GM12873 (cell line): ENCODE data around the gene CHAF1B.

Source experiments
- TF ChIP-seq, protein P1 (sequence below): IDR thresholded peaks from 2 replicates; pipeline ENCODE4 v1.5.1; 2012; ENCODE audit warnings: low read depth, mild to moderate bottlenecking, moderate library complexity, low read length, control low read depth; ENCODE audit not compliant: insufficient read depth; ENCODE audit errors: missing control alignments

CHAF1B gene

DNA sequence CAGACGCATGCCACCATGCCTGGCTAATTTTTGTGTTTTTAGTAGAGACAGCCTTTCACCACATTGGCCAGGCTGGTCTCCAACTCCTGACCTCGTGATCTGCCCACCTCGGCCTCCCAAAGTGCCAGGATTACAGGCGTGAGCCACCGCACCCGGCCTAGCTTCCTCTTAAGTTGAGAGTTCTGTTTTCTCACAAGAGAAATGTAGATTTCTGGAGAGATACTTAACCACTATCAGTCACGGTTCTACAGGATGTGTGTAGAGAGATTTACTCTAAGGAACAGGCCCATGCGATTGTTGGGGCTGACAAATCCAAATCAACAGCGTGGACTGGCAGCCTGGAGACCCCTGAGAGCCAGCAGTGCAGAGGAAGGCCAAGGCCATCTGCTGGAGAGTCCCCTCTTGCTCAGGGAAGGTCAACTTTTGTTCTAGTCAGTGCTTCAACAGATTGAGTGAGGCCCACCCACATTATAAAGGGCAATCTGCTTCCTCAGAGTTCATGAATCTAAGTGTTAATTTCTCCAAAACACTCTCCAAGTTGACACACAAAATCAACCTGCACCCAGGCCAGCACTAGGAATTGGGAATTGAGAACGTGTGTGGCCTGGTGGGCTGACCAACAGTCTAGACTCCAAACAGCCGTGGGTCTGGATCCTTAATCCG, 38.7 kb downstream of the CHAF1B start:
- TF ChIP-seq, protein P1, sequence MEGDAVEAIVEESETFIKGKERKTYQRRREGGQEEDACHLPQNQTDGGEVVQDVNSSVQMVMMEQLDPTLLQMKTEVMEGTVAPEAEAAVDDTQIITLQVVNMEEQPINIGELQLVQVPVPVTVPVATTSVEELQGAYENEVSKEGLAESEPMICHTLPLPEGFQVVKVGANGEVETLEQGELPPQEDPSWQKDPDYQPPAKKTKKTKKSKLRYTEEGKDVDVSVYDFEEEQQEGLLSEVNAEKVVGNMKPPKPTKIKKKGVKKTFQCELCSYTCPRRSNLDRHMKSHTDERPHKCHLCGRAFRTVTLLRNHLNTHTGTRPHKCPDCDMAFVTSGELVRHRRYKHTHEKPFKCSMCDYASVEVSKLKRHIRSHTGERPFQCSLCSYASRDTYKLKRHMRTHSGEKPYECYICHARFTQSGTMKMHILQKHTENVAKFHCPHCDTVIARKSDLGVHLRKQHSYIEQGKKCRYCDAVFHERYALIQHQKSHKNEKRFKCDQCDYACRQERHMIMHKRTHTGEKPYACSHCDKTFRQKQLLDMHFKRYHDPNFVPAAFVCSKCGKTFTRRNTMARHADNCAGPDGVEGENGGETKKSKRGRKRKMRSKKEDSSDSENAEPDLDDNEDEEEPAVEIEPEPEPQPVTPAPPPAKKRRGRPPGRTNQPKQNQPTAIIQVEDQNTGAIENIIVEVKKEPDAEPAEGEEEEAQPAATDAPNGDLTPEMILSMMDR = no peak

DNA sequence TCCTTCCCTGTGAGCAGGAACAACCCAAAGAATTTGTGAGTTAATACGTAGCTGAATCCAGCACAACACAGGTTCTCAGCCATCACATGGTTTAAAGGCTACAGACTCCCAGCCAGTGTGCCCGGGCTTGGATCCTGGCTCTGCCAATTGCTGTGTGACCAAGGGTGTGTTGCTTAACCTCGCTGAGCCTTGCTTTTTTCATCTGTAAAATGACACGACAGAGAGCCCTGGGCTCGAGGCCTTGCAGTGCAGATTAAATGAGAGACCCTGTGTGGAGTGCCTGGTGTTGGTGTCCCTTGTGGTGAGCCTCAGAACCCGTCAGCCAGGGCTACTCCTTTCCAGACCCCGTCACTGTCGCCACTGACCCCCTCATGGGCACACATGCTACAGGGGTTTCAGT, 39.4 kb downstream of the CHAF1B start:
- TF ChIP-seq, protein P1 = no peak

DNA sequence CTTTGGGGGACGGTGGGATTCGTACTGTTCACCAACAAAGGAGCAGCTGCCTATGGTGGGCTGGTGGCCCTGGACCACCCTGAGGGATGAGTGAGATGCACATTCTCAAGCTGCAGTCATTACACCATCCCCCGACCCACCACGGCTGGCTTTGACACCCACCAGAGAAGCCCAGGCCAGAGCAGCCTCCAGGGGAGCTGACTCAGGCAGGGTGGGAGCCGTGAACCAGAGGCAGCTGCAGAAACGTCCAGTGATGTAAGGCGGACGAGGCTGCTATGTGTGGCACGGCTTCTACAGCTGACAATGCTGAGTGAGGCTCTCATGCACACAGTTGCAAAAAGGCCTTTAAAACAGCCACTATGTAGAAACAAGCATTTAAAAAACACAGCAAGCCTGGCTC, 40.1 kb downstream of the CHAF1B start:
- TF ChIP-seq, protein P1 = no peak

DNA sequence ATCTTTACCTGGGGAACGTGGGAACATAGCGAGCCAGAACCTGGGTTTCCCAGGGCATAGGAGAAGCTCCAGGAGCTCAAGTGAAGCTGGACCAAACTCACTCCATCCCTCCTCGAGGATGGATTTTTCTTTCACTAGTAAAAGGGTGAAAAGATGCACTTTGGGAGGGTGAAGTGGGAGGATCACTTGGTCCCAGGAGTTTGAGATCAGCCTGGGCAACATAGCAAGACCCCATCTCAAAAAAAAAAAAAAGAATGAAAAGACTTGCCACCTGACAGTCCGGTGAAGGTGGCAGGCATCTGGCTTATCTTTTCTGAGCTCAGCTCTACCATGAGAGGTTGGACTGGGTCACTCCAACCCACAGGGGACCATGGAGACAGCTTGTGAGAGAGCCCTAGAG, 42.3 kb downstream of the CHAF1B start:
- TF ChIP-seq, protein P1 = no peak

DNA sequence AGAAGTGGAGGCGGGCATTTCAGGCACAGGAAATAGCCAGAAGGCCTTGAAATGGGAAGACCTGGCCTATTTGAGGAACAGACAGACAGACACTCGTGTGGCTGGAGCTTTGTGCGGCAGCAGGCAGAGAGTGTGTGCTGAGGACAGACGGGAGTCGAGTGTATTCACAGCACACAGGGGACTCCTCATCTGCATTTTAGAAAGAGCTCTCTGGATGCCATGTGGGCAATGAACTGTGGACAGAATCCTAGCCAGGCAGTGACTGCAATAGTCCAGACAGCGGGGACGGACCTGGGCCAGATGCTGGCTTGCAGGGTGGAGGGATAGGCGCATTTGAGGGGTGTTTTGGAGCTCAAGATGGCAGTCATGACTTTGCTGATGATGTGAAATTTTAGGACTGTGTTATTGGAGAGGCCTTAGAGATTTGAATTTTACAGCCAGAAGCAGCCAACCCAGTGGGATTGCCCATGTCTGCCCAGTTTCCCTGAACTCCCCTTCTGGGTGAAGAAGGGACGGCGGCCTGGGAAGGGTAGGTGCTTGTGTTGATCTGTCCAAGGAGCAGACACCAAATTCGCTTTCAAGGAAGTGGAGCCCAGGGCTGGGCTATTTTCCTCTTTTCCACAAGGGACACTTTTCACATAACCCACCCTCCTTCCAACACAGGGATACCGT, 43.7 kb downstream of the CHAF1B start:
- TF ChIP-seq, protein P1 = no peak

DNA sequence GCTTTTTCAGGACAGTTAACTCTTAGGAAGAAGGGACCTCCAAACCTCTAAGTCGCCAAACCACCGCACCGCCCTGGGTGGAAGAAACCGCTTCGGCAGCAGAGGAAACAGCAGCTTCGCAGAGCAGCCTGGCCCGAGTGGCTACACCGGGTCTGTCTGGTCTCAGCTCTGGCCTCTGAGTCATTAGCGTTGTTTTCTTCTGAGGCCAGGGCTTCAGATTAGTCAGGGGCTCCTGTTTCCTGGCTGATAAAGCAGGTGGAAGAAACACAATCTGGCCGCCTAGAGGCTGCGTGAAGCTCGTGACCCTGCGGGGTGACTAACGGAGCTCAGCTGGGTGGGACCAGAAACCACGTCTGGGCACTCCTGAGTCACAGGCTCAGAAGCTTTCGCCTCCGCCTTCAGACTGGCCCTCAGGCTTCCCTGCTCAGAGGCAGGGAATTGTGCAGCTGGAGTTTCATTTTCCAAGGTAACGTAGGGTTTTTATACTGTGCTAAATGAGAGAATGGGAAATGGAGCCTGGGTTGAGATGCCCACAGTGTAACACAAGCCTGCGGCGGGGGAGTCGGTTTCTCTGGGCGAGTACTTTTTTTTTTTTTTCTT, 44.9 kb downstream of the CHAF1B start:
- TF ChIP-seq, protein P1 = peak; percentile 45

DNA sequence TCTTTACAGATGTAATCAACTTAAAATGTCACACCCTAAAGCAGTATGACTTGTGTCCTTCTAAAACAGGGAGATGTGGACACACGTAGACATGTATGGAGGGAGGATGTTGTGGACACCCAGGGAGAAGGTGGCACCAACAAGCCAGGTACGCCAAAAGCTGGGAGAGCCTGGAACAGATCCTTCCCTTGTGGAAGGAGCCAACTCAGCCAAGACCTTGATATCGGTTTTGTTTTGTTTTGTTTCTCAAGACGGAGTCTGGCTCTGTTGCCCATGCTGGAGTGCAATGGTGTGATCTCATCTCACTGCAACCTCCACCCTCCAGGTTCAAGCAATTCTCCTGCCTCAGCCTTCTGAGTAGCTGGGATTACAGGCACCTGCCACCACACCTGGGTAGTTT, 45.6 kb downstream of the CHAF1B start:
- TF ChIP-seq, protein P1 = no peak
